DND-41 (cell line): ENCODE data around the gene KLHL42.

Experiments used
- CTCF ChIP-seq: IDR thresholded peaks from 2 replicates; pipeline ENCODE4 v1.5.1; 2012; ENCODE audit warnings: borderline replicate concordance, low read length, moderate library complexity, mild to moderate bottlenecking; ENCODE audit not compliant: poor library complexity, severe bottlenecking; ENCODE audit errors: extremely low read depth
- EZH2 ChIP-seq: IDR thresholded peaks from 3 replicates; pipeline ENCODE4 v1.6.1; 2012; ENCODE audit warnings: borderline replicate concordance, low read depth, mild to moderate bottlenecking, moderate library complexity, low read length, inconsistent platforms; ENCODE audit not compliant: severe bottlenecking

GRCh38 chr12:27733052-27733656 is 46.9 kb upstream of the KLHL42 start:
- peak; percentile 86 for TF ChIP-seq CTCF
- TF ChIP-seq EZH2 = no peak
